GM12878 (cell line): ENCODE measurements around the gene ACADL. TPM values are rescaled to one million over a fixed set of nuclear protein-coding genes. Genes with fewer than 3 reads are reported as not detected.

Experiments used
- ATAC-seq: fragments of 200-7000 bp; cut with Tn5 transposase; 3 replicates; pipeline ENCODE4 v1.9.1; 2020; ENCODE audit warnings: mild to moderate bottlenecking, moderate library complexity
- BruUV-seq: library from RNA; stranded (reverse); fragments of 400-500 nt; replicated peaks from 2 replicates; lab custom pipeline; 2021; lab: Mats Ljungman, UMichigan
- CTCF ChIA-PET: fragments of 300-600 bp; sonication (Branson Sonifier 250); formaldehyde crosslinking; extraction: SDS; loops from one replicate; lab custom pipeline; 2021; ENCODE audit warnings: inconsistent platforms; lab: Yijun Ruan, JAX
- POLR2A ChIA-PET: fragments of 350-600 bp; formaldehyde crosslinking; extraction: SDS; loops from one replicate; lab custom pipeline; 2021; ENCODE audit warnings: inconsistent platforms; lab: Charles Lee
- RAD21 ChIA-PET: fragments of 300-600 bp; sonication (Branson Sonifier 250); formaldehyde crosslinking; loops from one replicate; lab custom pipeline; 2023; ENCODE audit warnings: antibody characterized with exemption; ENCODE audit not compliant: unreplicated experiment; lab: Charles Lee
- SMC1A ChIA-PET: fragments of 300-600 bp; sonication (Branson Sonifier 250); formaldehyde crosslinking; loops from one replicate; lab custom pipeline; 2023; ENCODE audit not compliant: unreplicated experiment, uncharacterized antibody; lab: Charles Lee
- DNase-seq: peaks from one replicate; pipeline ENCODE4 v3.0.0-alpha.2; 2011; ENCODE audit warnings: low read depth, low spot score
- FAIRE-seq: peaks from 3 replicates; lab custom pipeline; 2011; peaks lifted over from hg19 to GRCh38; lab: Jason Lieb, UNC
- H2AFZ ChIP-seq: 2 replicates; pipeline ENCODE4 v1.6.0; 2011; ENCODE audit warnings: low read depth, low read length, control low read depth; ENCODE audit not compliant: control insufficient read depth
- H3K27ac ChIP-seq: 2 replicates; pipeline ENCODE4 v1.5.1; 2011; ENCODE audit warnings: control low read depth; ENCODE audit not compliant: control insufficient read depth, insufficient read depth
- H3K27me3 ChIP-seq, 2 experiments: replicated peaks in 1 of 2; 2 replicates each; pipeline versions ENCODE4 v1.6.0 to v1.6.1; 2011; ENCODE audit warnings: low read length in 1 of 2; ENCODE audit not compliant: control insufficient read depth in 2 of 2, insufficient read depth in 2 of 2
- H3K36me3 ChIP-seq, 2 experiments: 2 replicates each; pipeline ENCODE4 v1.5.1; 2011; ENCODE audit warnings: low read length in 1 of 2; ENCODE audit not compliant: control insufficient read depth in 2 of 2, insufficient read depth in 2 of 2
- H3K4me1 ChIP-seq: 2 replicates; pipeline ENCODE4 v1.6.1; 2011; ENCODE audit warnings: mild to moderate bottlenecking, low read length, moderate library complexity, mixed read lengths; ENCODE audit not compliant: control insufficient read depth, insufficient read depth
- H3K4me2 ChIP-seq: 2 replicates; pipeline ENCODE4 v1.6.0; 2011; ENCODE audit warnings: control low read depth; ENCODE audit not compliant: control insufficient read depth, insufficient read depth
- H3K4me3 ChIP-seq: fragments of 200-600 bp; sonication (generic); 2 replicates; pipeline ENCODE4 v1.5.1; 2016
- H3K79me2 ChIP-seq: 2 replicates; pipeline ENCODE4 v1.6.0; 2011; ENCODE audit warnings: low read length; ENCODE audit not compliant: control insufficient read depth, insufficient read depth
- H3K9ac ChIP-seq: 2 replicates; pipeline ENCODE4 v1.8.0; 2011; ENCODE audit warnings: low read length, control low read depth, mixed read lengths; ENCODE audit not compliant: control insufficient read depth, insufficient read depth
- H3K9me3 ChIP-seq: replicated peaks from 3 replicates; pipeline ENCODE4 v1.5.1; 2011; ENCODE audit warnings: mild to moderate bottlenecking, low read length; ENCODE audit not compliant: control insufficient read depth, insufficient read depth
- H4K20me1 ChIP-seq: 2 replicates; pipeline ENCODE4 v1.6.0; 2011; ENCODE audit not compliant: control insufficient read depth, insufficient read depth
- EGR1 ChIP-seq, 2 experiments: IDR thresholded peaks; 1 replicate in 1 of 2; 2 replicates in 1 of 2; pipeline ENCODE4 v1.6.1; 2011 to 2012; ENCODE audit warnings: low read depth in 2 of 2, low read length in 2 of 2, borderline replicate concordance in 1 of 2, mild to moderate bottlenecking in 1 of 2, moderate library complexity in 1 of 2
- ETV6 ChIP-seq, 2 experiments: fragments of 450-650 bp in 1 of 2; IDR thresholded peaks in 1 of 2; conservative IDR thresholded peaks in 1 of 2; 2 replicates each; pipeline ENCODE4 v1.6.1; 2014; ENCODE audit warnings: antibody characterized with exemption in 1 of 2, borderline replicate concordance in 1 of 2, low read depth in 1 of 2, mild to moderate bottlenecking in 1 of 2, moderate library complexity in 1 of 2
- NR2C1 ChIP-seq: fragments of 450-650 bp; IDR thresholded peaks from 2 replicates; pipeline ENCODE4 v1.6.1; 2017; ENCODE audit warnings: antibody characterized with exemption, mild to moderate bottlenecking, moderate library complexity
- POLR2AphosphoS5 ChIP-seq: IDR thresholded peaks from 2 replicates; pipeline ENCODE4 v1.6.1; 2011; ENCODE audit warnings: mild to moderate bottlenecking, low read length, inconsistent platforms
- TAF1 ChIP-seq: IDR thresholded peaks from 2 replicates; pipeline ENCODE4 v1.6.1; 2011; ENCODE audit warnings: mild to moderate bottlenecking, low read depth, low read length, borderline replicate concordance
- TCF3 ChIP-seq: IDR thresholded peaks from 2 replicates; pipeline ENCODE4 v1.6.1; 2012; ENCODE audit warnings: low read depth, mild to moderate bottlenecking, low read length, borderline replicate concordance; ENCODE audit not compliant: insufficient read depth
- WGBS: methylation state at CpG from one replicate; pipeline ENCODE4 v1.1.6; 2016; ENCODE audit warnings: low lambda C conversion rate; ENCODE audit not compliant: insufficient replicate concordance, insufficient coverage; ENCODE audit errors: missing lambda C conversion rate; 5-methylcytosine and 5-hydroxymethylcytosine counted together
- in situ Hi-C: fragments of 300-500 bp; cut with MboI; formaldehyde crosslinking; loops from 9 replicates; pipeline ENCODE4 v1.14.3; 2018; ENCODE audit warnings: mixed read lengths
- intact Hi-C: fragments of 100-400 bp; cut with micrococcal nuclease; formaldehyde crosslinking; loops from one replicate; pipeline ENCODE4 v1.14.2; 2022; ENCODE audit not compliant: unreplicated experiment
- polyA plus RNA-seq, 11 experiments: library from polyadenylated mRNA; depleted of rRNA in 4 of 11; unstranded in 6 of 11; stranded (reverse) in 5 of 11; fragments of >200 nt; fragmentation: Nextera tagmentation in 4 of 11; fragmentation: Illumina TruSeq in 1 of 11; extraction: Ambion mirVana in 4 of 11; extraction: Trizol in 1 of 11; gene quantifications; 1 replicate in 1 of 11; 2 replicates in 10 of 11; pipeline versions ENCODE4 v1.2.1 to v1.2.3, GENCODE V29; 2011 to 2016; ENCODE audit warnings: inconsistent platforms in 2 of 11, missing spikeins in 2 of 11, low read depth in 1 of 11
- total RNA-seq, 4 experiments: library from RNA; depleted of rRNA in 3 of 4; stranded (reverse); fragments of >200 nt in 3 of 4; fragmentation: Illumina TruSeq in 1 of 4; extraction: Trizol in 1 of 4; gene quantifications; 2 replicates each; pipeline versions ENCODE4 v1.2.1 to v1.2.3, GENCODE V29; 2013 to 2021
- TF ChIP-seq, protein P1 (sequence below): fragments of 450-650 bp; IDR thresholded peaks from 2 replicates; pipeline ENCODE4 v1.6.1; 2016; ENCODE audit warnings: mild to moderate bottlenecking
- TF ChIP-seq, protein P2 (sequence below): fragments of 450-650 bp; IDR thresholded peaks from 2 replicates; pipeline ENCODE4 v1.6.1; 2016; ENCODE audit warnings: mild to moderate bottlenecking, moderate library complexity, borderline replicate concordance
- TF ChIP-seq, protein P3 (sequence below): fragments of 450-650 bp; IDR thresholded peaks from 2 replicates; pipeline ENCODE4 v1.6.1; 2017; ENCODE audit warnings: mild to moderate bottlenecking, moderate library complexity

Gene ACADL
- total and polyA plus RNA-seq, 10 of the 15 experiments (the other 5 are each of a cell fraction or from before 2014, with no cell fraction given): not detected

DNA sequence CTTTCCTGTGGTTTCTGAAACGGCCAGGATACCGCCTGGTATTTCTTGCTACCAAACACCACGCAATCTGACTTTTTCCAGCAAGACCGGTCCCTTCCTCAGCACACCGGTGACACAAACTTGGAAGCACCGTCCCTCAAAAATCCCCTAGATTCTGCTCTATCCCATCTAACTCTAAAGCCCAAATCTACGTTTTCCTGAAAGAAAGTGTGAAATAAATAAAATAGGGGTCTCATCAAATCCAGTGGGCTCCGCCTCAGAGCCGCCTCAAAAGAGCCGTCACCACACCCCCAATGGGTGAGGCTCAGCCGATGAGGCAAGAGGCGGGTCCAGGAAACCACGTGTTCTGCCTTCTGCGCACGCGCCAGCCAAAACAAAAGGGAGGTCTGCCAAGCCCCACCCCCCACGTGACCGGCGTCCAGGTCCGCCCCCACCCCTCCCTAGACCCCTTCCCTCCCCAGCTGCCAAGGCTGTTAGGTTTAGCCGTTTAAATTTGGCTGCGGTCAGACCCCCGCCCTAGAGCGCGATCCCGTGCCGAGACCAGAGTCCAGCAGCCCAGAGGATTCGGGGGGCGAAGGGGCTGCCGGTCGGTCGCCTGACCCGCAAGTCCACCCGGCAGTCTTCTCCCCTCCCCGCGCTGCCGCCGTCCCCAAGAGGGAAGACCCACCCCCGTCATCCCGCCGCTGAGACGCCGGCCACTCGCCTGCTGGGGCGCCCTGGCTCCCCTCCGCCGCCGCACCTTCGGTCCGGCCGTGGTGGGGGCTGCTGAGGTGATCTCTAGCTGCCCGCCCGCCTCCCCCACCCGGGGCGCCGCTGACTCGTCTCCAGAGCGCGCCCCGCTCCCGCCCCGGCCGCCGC is 54.6 kb downstream of the ACADL start:
- BruUV-seq: TSS peak; percentile 80
- SMC1A ChIA-PET: interaction anchor here (0.9 to 1.3 kb wide), 2 partner anchors 19 to 166 kb away, joined by 3 read pairs; no protein-coding TSS in a partner anchor
- peak overlapping the region; percentile 87 for H3K9ac ChIP-seq
- DNase-seq (peak; percentile 83), ATAC-seq (peak; percentile 86), FAIRE-seq (peak; percentile 81)
- H3K4me1 ChIP-seq: no peaks in the 10 kb centered on the region
- CTCF ChIA-PET: no interaction called here
- no peaks in the 10 kb centered on the region for H3K27me3 ChIP-seq
- no peaks in the 10 kb centered on the region for H4K20me1 ChIP-seq
- H3K36me3 ChIP-seq: no peaks in the 10 kb centered on the region
- WGBS: 2% methylated on average over 30 of the region's 64 CpGs
- no peaks in the 10 kb centered on the region for H3K9me3 ChIP-seq
- RAD21 ChIA-PET: interaction anchor here (0.7 to 1.2 kb wide), 4 partner anchors 8 to 98 kb away, joined by 3 to 4 read pairs (median 3); no protein-coding TSS in a partner anchor
- POLR2A ChIA-PET: interaction anchor here (1.0 to 1.1 kb wide), 3 partner anchors 15 to 91 kb away, joined by 3 to 4 read pairs (median 3); no protein-coding TSS in a partner anchor
- peak overlapping the region; percentile 89 for H3K27ac ChIP-seq
- H2AFZ ChIP-seq: peak overlapping the region; percentile 97
- H3K4me2 ChIP-seq: peak overlapping the region; percentile 52
- intact Hi-C loops: loop anchor here (2.0 kb wide), 1 partner anchor 168 kb away; the partner anchor contains the start of gene RPE
- H3K79me2 ChIP-seq: peaks cover 9% of the 10 kb centered on the region
- peak overlapping the region; percentile 96 for H3K4me3 ChIP-seq
- in situ Hi-C loops: no loop called here
- peak; percentile 47 for TF ChIP-seq POLR2AphosphoS5
- no peak for TF ChIP-seq TAF1
- TF ChIP-seq, protein P1, sequence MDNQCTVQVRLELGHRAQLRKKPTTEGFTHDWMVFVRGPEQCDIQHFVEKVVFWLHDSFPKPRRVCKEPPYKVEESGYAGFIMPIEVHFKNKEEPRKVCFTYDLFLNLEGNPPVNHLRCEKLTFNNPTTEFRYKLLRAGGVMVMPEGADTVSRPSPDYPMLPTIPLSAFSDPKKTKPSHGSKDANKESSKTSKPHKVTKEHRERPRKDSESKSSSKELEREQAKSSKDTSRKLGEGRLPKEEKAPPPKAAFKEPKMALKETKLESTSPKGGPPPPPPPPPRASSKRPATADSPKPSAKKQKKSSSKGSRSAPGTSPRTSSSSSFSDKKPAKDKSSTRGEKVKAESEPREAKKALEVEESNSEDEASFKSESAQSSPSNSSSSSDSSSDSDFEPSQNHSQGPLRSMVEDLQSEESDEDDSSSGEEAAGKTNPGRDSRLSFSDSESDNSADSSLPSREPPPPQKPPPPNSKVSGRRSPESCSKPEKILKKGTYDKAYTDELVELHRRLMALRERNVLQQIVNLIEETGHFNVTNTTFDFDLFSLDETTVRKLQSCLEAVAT: 0 out of 2 replicates have a peak, but pooled peaks have one; percentile 45
- TF ChIP-seq, protein P2, sequence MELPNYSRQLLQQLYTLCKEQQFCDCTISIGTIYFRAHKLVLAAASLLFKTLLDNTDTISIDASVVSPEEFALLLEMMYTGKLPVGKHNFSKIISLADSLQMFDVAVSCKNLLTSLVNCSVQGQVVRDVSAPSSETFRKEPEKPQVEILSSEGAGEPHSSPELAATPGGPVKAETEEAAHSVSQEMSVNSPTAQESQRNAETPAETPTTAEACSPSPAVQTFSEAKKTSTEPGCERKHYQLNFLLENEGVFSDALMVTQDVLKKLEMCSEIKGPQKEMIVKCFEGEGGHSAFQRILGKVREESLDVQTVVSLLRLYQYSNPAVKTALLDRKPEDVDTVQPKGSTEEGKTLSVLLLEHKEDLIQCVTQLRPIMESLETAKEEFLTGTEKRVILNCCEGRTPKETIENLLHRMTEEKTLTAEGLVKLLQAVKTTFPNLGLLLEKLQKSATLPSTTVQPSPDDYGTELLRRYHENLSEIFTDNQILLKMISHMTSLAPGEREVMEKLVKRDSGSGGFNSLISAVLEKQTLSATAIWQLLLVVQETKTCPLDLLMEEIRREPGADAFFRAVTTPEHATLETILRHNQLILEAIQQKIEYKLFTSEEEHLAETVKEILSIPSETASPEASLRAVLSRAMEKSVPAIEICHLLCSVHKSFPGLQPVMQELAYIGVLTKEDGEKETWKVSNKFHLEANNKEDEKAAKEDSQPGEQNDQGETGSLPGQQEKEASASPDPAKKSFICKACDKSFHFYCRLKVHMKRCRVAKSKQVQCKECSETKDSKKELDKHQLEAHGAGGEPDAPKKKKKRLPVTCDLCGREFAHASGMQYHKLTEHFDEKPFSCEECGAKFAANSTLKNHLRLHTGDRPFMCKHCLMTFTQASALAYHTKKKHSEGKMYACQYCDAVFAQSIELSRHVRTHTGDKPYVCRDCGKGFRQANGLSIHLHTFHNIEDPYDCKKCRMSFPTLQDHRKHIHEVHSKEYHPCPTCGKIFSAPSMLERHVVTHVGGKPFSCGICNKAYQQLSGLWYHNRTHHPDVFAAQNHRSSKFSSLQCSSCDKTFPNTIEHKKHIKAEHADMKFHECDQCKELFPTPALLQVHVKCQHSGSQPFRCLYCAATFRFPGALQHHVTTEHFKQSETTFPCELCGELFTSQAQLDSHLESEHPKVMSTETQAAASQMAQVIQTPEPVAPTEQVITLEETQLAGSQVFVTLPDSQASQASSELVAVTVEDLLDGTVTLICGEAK: no peak
- TF ChIP-seq TCF3: 0 out of 2 replicates have a peak, but pooled peaks have one; percentile 24
- TF ChIP-seq NR2C1: no peak
- no peak for TF ChIP-seq ETV6 (conservative IDR thresholded peaks at IDR 0.05 in 1 of 2, IDR thresholded peaks at IDR 0.05 in 1 of 2; ENCODE audit: borderline replicate concordance in 1 of 2, low read depth in 1 of 2)
- peak in 1 of 2 experiments; percentile 38; a peak in 2 of 3 replicates for TF ChIP-seq EGR1 (IDR thresholded peaks at IDR 0.05; ENCODE audit: borderline replicate concordance in 1 of 2, low read depth in 2 of 2, low read length in 2 of 2)
- TF ChIP-seq, protein P3, sequence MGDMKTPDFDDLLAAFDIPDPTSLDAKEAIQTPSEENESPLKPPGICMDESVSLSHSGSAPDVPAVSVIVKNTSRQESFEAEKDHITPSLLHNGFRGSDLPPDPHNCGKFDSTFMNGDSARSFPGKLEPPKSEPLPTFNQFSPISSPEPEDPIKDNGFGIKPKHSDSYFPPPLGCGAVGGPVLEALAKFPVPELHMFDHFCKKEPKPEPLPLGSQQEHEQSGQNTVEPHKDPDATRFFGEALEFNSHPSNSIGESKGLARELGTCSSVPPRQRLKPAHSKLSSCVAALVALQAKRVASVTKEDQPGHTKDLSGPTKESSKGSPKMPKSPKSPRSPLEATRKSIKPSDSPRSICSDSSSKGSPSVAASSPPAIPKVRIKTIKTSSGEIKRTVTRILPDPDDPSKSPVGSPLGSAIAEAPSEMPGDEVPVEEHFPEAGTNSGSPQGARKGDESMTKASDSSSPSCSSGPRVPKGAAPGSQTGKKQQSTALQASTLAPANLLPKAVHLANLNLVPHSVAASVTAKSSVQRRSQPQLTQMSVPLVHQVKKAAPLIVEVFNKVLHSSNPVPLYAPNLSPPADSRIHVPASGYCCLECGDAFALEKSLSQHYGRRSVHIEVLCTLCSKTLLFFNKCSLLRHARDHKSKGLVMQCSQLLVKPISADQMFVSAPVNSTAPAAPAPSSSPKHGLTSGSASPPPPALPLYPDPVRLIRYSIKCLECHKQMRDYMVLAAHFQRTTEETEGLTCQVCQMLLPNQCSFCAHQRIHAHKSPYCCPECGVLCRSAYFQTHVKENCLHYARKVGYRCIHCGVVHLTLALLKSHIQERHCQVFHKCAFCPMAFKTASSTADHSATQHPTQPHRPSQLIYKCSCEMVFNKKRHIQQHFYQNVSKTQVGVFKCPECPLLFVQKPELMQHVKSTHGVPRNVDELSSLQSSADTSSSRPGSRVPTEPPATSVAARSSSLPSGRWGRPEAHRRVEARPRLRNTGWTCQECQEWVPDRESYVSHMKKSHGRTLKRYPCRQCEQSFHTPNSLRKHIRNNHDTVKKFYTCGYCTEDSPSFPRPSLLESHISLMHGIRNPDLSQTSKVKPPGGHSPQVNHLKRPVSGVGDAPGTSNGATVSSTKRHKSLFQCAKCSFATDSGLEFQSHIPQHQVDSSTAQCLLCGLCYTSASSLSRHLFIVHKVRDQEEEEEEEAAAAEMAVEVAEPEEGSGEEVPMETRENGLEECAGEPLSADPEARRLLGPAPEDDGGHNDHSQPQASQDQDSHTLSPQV: no peak
